22Rv1 (cell line): ENCODE results near the gene PALD1.

Experiments
- CTCF ChIP-seq: fragments of 450-650 bp; IDR thresholded peaks from 2 replicates; pipeline ENCODE4 v1.5.1; 2017; ENCODE audit warnings: mild to moderate bottlenecking
- ZFX ChIP-seq: fragments of 450-650 bp; IDR thresholded peaks from 2 replicates; pipeline ENCODE4 v1.6.1; 2017; ENCODE audit warnings: antibody characterized with exemption, borderline replicate concordance

DNA sequence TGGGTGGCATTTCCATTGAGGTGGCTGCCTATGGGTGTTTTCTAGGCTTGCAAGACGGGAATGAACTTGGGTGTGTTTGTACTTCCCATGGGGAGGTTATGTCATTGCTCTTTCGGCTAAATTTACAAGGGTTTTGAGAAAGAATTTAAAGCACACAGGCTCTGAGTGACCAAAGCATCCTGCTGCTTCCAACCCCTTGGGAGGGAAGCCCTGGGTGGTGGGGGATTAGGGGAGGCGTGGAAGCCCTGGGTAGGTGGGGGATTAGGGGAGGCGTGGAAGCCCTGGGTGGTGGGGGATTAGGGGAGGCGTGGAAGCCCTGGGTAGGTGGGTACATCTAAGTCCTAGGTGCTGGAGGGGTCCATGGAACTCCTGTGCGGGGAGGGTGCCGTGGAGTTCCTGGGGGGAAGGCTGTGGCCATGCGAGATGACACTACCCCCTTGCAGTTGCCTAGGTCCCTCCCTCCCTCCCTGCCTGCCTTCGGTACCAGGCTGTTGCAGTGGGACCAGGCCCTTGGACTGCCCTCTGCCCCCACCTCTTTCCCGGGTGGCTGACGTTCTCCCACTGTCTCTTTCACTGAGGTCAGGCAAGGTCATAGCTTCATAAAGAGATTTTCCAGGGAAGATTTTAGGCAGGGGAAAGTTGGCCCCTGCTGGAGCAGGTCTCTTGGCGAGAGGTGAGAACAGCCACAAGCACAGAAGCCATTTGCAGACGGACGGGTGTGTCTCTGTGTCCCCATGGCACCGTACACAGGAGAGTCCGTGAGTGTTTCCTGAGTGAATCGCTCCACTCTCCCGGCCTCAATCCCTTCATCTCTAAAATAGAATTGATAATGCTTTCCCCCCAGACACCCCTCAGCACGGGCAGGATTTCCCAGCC, 104.5 kb downstream of the PALD1 start:
- TF ChIP-seq CTCF (no peak), ZFX (no peak)
